GM19372 (cell line): Measurements from ENCODE around the gene BCL11A.
"Not testable (repeated sequence)": the region's sequence is repeated elsewhere in the genome, so short reads cannot be mapped to it uniquely, and the experiment has no call there.

ENCODE experiments used
- ATAC-seq: cut with Tn5 transposase; IDR thresholded peaks from one replicate; pipeline ENCODE4 v1.9.1; 2021; ENCODE audit warnings: mild to moderate bottlenecking, low read depth, moderate library complexity; ENCODE audit not compliant: unreplicated experiment

The BCL11A gene

DNA sequence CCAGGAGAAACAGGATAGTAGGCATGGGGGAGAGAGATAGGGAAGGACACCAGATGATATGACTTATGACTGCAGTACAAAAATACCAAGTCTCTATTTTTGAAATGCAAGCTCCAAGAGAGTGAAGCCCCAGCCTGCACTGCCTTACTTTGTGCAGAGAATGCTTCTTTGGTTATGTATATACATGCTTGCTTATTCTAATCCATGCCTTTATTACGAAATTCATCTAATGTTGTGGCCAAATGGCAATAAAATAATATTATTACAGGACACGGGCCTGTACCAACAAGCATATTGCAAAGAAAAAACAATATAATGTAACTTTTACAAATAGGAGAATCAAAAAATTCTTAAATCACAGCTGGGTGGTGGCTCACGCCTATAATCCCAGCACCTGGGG lies 110.8 kb downstream of the BCL11A start:
- no peak for ATAC-seq

GRCh38 chr2:60441800-60442199 lies 111.7 kb downstream of the BCL11A start:
- ATAC-seq: no peak

DNA sequence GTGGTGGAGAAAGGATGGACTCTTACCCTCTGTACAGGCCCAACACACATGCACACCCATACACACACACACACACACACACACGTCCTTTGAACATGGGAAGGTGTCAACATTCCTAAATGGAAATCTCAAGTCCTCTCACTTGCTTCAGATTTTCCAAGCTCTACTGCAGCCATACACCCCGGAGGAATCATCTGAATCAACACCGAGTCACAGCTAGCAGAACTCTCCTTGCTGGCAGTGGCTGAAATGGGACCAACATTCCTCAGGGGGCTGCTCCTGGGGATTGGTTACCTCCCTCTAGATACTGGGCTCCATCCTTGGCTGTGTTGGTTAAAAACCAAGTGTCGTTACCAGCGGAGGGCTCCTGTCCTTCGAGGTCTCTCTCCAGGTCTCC lies 112.7 kb downstream of the BCL11A start:
- ATAC-seq: no peak

DNA sequence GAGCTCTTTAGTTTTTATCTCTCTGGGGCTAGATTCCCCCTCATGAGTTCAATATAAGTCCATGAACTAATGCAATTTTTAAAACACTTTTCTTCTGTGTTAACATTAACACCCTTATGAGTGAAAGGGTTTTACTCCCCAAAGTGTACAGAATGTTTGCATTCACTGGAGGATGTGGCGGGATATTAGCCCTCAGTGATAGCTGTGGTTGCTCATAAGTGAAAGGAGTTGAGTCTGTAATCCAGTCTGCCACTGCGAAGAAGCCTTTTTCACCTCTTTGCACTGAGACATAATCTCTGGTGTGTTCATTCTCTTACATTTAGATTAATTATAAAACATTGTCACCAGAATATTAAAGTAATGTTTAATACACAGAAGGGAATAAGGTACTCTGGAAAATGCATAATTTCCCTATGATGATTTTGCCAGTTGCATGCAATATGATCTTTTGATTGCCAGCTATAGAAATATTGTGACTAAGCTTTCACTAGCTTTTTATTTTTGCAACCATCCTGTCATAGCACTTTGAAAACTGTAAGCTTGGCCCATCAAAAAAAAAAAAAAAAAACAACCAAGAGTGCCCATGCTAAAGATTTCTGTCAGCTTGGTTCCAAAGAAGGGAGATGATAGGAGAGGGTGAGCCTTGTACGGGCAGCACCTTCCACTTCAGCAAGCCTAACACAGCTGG lies 113.2 kb downstream of the BCL11A start:
- no peak for ATAC-seq

DNA sequence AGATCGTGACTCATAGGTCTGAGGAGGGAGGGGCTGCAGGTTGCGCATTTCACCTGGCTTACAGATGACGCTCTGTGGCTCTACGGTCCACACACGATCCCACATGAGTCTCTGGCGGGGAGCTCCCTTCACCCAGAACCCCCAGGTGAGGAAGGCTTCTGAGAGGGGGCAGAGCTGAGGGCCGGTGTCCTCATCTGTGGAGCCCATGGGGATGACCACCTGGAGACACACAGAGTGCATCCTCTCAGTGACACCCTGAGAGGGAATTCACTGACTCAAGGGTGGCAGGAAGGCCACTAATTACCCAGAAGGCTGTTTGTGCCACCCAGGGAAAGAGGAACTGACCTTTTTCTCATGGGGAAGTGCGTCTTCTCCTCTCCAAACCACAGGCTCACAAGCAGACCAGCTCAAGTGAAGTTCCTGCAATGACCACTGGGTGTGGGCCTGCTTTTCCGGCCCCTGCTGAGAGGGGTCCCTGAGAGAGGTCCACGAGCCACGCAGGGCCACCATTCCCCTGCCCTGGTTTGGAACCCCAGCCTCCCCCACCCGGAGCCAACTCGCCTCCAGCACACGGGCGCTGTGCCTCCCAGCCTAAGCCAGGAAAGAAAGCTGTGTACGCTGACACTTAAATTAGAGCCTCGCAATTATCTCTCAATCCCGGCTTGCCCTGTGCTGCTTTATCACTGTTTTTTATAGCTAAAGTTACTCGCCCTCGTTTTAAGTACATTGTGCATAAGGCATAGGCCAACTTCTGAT lies 114.1 kb downstream of the BCL11A start:
- peak; percentile 99 for ATAC-seq

DNA sequence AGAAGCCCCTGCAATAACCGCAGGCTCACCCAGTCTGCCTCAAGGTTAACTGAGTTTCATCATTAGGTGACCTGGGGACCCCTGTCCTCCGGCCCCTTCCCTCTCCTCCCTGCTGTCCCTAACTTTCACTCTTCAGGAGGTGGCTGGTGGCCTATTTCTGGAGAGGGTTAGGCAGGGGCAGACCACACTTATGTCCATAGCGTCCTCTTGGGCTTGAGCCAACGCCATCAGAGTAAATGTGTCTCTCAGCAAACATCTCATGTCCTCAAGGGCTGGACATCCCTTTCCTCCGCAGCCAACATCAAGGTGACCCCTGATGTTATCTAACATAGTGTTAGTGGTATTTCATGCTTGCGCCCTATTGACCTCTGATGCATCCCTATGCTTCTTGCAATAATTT lies 114.8 kb downstream of the BCL11A start:
- no peak for ATAC-seq

DNA sequence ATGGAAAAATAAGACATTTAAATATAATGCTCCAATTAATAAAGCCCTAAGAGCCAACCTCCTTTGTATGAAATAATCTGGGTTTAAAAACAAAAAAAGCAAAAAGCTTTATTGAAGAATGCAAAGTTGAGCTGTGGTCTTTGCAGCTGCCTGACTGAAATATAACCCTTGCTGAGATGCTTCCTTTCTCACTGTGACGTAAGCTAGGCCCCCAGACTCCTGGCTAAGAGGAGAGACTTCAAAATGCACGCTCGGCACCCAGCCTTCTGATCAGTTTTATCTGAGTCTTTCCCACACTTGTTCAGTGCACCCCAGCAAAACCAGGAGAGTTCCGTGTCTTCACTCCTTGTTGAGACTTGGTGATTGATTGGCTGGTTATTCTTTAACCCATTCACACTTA lies 115.3 kb downstream of the BCL11A start:
- ATAC-seq: no peak

- ATAC-seq: no peak
Measured at GRCh38 chr2:60437080-60437696, 116.3 kb downstream of the BCL11A start.

DNA sequence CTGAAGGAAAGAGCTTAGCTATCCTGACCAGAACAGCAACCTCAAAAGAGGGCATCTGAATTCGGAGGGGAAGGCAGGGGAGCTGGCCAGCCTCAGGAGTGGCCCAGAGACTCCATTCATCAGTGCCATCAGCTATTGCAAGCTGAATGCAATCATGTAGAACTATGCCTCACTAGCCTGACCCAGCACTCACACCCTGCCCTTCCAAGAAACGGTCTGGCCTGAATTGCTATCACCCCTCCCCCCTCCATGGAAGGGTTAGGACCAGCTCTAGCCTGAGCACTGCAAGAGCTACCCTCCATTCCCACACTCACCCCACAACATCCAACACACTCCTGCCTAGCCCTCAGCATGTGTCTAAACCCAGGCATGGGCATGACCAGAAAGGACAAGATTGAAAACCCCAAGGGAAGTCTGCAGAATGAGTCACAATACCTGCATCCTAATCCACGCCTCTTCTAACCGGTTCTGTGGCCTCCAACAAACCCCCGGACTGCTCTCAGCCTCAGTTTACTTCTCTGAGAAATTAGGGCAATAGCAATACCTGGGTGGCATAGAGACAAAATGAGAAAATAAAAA lies 120.3 kb downstream of the BCL11A start:
- ATAC-seq: no peak

DNA sequence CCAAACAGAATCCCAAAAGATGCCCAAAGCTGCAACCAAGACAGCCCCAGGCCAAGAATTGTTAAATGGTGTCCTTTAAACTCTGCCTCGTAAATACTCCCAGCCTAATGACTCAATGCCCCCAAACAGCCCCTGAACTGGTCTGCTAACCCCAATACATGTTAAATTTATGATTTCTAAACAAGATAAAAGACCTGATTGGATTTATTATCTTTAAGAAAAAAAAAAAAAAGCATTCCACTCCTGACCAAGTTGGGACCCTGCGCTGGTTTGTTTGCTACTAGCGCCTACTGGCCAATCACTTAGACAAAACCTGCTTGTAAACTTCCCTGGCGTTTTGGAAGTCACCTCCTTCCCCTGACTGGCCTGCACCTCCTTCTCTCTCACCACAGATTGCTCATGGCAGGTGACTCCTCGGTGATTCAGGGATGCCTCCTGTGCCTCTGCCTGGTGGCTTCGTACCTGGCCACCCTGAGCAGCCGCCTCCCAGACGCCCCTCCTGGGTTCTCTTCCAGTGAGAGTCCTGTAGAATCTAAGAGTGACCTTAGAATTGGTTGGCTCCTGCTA lies 121.3 kb downstream of the BCL11A start:
- no peak for ATAC-seq

DNA sequence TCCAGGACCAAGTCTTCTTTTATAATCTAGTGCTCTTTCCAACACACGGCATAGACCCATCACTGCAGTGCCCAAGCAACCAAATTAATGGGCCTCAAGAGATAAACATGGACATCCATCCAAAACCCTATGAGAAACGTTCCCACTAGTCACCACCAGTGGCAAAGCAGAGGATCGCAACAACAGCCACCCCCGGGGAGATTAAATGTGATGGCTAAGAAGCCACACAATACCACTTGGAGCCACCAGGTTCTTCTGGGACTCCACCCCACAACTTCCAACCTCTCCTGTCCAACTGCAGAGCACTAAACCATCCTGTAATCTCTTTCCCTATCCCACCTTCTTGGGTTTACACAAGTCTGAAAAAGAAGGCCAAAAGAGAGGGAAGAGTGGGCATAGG lies 123.8 kb downstream of the BCL11A start:
- ATAC-seq: no peak

DNA sequence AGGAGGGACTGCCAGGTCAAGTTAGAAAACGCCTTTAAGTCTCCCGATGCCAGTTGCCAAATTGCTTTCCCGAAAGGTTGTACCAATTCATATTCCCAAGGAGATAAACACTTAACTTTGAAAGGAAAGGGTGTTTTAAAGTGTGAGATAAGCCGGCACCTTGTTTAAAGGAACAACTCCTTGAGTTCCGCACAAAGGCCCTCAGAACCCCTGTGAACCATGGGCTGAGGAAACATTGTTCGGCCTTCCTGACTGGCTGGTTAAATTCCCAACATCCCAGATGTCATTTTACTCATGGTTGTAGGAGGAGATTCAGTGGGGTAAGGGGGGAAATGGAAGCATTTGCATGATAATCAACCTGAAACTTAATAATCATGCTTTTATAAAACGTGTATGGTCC lies 126.6 kb downstream of the BCL11A start:
- no peak for ATAC-seq

DNA sequence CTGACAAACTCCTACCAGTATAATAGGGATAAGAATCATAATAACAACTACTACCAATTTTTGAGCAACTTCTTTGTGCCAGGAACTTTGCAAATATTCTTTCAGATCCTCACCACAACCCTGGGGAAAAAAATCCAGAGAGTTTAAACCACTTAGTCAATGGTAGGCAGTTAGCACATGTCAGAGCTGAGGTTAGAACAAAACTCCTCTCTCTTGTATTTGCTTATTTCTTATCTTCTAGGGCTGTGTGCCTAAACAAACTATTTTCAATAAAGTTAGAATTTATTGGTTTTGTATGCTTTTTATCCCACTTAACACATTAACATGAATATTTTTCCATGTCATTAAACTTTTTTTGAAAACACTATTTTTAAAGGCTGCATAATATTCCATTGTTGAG lies 127.1 kb downstream of the BCL11A start:
- ATAC-seq: no peak

GRCh38 chr2:60424233-60424632 lies 129.2 kb downstream of the BCL11A start:
- ATAC-seq: no peak

DNA sequence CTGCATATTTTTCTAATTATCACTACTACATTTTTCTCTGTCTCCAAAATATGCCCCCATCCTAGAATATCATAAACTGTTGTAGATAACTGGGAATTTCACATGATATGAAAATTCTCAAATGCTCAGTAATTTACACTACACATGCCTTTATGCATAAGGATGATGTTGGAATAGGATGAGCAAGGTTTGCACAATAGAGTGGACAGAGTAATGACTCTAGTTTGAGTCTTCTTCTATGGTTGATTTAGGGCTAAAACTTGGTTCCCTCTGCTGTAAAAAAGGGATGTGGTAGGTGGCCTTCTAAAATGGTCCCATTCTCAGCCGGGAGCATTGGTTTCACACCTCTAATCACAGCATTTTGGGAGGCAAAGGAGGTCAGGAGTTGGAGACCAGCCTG lies 129.9 kb downstream of the BCL11A start:
- no peak for ATAC-seq

DNA sequence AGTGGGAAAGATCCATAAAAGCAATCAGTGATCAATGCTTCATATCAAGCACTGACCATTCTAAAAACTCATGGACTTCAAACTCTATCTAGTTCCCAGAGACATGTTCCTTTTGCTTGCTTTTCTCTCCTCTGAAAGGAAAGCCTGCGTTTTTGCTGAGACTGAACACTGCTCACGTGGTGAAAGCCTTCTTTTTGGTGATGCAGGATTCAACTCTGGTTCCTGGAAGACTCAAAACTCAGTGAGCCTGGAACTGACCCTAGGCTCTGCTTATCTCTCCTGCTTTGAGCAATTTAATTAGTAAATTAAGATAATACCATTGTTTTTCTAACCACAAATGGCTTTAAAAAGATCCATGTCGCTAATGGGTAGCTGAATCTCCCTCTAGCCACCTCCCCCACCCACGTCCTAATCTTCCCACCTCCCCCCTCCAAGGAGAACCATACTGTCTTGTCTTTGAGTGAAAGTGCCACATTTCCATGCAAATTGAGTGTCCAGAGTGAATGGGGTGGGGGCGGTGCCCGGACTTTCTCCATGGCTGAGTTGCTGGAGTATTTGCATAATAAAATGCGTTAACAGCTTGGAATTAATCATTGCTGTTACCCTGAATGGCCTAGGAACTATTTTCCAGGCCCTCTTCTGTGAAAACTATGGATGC lies 130.5 kb downstream of the BCL11A start:
- ATAC-seq: no peak

DNA sequence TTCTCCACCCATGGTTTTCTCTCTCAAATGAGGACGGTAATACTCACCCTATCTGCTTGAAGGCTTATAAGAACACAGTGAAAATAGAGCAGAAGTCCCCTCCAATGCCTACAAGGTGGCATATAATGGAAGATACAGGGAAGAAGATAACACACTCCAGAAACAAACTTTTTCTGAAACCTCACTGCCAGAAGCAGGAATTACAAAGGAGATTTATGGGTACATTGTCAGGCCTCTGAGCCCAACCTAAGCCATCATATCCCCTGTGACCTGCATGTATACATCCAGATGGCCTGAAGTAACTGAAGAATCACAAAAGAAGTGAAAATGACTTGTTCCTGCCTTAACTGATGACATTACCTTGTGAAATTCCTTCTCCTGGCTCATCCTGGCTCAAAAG lies 136.2 kb downstream of the BCL11A start:
- ATAC-seq: not testable (repeated sequence)

- ATAC-seq: no peak
Measured at GRCh38 chr2:60416221-60417008, 137.0 kb downstream of the BCL11A start.

- ATAC-seq: no peak
Measured at GRCh38 chr2:60415814-60416213, 137.6 kb downstream of the BCL11A start.
